NCI-H2227 (cell line): ENCODE data around the gene DEFB124.
"Not testable (repeated sequence)": the region's sequence is repeated elsewhere in the genome, so short reads cannot be mapped to it uniquely, and the experiment has no call there.

ENCODE experiments used
- DNase-seq: peaks from one replicate; lab custom pipeline; 2025; ENCODE audit not compliant: unreplicated experiment; lab: John Stamatoyannopoulos, UW

The DEFB124 gene

DNA sequence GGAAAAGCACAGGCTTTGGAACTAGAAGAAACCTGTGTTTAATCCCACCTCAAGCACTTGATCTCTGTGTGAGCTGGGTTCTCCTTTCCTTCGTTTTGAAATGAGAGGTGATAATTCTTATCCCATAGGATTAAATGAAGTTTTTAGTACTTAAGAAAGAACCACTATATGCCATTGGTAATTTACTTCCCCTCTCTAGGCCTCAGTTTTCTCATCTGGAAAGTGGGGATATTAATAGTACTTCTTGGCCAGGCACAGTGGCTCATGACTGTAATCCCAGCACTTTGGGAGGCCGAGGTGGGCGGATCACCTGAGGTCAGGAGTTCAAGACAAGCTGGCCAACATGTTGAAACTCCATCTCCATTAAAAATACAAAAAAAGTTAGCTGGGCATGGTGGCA is 14.2 kb upstream of the DEFB124 start:
- no peak for DNase-seq

DNA sequence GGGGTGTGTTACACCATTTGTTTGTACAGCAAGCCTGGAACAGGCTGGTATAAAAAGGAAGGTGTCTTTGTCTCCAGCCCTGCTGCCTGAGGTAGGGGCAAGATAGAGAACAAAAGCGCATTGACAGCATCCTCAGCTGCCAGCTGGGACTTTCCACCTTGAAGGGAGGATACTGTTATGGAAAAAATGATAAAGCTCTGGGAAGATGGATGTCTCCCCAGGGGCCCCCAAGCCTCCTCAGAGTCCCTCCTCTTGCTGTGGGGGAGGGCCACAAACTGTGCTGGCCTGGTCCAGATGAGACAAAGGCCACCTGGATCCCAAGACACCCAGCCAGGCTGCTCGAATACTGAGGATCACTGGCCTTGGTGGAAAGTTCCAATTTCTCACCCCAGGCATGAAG is 13.2 kb upstream of the DEFB124 start:
- no peak for DNase-seq

DNA sequence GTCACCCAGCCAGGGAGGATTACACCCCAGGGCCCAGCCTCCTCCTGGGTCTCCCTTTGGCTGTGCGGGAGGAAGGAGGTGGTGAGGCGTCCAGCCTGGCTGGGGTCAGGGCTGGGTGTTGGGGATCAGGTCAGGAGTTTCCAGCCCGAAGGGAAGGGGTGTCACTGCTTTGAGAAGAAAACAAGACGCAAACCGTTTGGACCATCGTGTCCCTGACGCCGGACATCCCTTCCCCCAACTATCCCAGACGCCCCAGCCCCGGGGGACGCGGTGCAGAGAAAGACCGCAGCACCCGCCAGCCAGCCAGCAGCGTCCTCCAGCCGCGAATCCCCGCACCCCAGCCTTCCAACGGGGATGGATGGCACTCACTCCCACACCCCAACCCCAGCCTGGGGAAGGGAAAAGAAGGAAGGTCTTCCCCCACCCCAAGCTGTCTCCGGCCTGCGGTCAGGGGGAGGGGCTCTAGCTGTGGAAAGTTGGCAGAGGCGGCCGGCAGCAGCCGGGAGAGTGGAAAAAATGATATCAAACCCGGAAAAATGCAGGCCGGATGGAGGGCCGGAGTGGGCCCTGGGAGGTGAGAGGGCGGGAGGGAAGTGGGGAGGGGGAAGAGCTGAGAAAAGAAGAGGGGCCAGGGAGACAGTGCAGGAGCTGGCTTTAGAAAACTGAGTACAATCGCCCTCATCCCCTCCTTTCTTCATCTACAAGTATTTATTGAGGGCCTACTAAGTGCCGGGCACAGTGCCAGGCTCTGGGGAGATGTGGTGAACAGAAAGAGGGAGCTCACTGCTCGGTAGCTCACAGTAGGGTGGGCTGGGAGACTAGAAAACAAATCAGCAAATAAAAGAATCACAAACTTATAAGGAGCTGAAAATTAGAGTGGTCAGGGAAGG is 10.8 kb upstream of the DEFB124 start:
- no peak for DNase-seq

DNA sequence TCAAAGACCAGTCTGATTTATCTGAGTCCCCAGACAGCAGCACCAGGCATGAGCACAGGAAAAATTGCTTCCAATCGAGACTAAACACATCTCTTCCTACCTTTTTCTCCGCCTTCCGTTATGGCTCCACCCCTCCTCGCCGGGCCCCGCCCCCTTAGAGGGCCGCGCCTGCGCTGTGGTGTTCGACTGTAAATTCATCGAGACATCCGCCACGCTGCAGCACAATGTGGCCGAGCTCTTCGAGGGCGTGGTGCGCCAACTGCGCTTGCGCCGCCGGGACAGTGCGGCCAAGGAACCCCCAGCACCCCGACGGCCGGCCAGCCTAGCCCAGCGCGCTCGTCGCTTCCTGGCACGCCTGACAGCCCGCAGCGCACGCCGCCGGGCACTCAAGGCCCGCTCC is 9.1 kb upstream of the DEFB124 start:
- DNase-seq: peak; percentile 40

DNA sequence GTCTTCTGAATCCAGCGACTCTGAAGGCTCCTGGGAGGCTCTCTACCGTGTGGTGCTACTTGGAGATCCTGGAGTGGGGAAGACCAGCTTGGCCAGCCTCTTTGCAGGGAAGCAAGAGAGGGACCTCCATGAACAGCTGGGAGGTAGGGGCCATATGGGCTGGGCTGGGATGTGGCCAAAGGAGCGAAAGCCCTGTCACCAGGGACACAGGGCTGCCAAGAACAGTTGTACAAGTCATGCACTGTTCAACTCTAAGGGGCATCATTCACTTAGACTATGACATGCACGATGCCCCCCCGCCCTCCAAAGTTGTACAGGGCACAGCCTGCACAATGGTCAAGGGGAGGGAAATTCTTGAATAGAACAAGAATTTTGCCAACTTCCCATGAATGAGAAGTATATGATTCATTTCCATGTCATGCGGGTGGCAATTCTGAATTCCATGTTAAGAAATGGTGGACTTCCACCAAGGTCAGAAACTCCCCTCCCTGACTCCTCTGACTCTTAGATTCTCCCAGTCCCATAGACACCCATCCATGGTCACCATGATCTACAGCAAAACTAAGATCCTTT is 1.8 kb upstream of the DEFB124 start:
- DNase-seq: no peak

DNA sequence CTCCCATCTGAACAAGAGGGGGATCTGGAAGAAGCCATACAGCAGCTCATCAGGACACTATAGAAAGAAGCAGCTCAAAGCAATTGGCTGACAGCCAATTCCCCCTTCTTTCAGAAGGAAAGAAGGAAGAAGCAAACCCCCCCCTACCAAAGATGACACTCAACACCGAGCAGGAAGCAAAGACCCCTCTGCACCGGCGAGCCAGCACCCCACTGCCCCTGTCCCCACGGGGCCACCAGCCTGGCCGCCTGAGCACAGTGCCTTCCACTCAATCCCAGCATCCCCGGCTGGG is 1.3 kb upstream of the DEFB124 start:
- DNase-seq: peak; percentile 14

DNA sequence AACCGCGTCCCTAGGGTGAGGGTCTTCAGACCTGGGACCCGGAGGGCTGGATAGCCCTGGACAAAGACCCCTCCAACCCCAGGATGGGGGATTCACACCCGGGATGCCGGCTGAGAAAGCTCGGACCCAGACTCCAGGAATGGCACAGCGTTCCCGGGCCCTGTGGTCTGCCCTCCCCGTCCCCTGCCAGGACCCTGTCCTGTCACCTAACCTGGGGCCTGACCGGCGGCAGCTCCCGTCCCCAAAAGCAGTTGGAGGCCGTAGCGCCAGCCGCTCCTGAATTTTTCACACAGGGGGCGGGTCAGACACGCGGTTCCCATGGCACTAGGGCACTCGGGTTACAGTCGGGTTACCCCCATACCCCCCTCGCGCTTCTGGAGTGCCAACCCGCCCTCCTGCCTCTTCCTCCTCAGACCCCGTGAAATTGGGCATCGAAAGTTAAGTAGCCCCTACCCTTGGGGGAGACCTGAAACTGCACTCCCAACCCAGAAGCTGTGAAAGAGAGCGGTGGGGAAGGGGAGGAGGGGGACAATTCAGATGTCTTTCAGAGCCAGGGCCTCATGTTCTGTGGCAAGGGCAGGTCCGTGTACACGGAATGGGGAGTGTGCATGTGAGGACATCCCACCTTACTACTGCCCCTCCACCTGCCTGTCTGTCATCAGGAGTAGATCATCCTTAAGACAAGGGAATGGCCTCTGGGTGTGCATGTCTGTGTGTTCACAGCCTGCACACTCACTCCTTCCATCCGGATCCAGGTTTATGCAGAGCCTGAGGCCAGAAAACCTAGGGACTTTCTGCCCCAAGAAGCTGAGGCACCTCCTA is 756 bp upstream of the DEFB124 start:
- no peak for DNase-seq

DNA sequence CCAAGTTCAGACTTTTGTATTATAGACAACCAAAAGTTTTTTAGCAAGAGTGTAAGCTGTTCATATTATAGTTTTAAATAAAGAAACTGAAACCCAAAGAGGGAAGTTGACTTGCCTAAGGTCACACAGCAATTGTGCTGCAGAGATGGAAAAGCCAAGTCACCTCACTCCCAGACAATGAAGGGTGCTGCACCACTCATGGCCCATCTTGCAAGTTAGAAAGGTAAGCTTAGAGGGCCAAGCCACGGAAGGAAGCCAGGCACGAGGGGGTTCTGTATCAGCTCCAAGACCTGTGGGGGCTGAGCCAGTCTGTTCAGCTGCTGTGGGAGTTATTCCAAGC is 860 bp downstream of the DEFB124 start:
- no peak for DNase-seq

DNA sequence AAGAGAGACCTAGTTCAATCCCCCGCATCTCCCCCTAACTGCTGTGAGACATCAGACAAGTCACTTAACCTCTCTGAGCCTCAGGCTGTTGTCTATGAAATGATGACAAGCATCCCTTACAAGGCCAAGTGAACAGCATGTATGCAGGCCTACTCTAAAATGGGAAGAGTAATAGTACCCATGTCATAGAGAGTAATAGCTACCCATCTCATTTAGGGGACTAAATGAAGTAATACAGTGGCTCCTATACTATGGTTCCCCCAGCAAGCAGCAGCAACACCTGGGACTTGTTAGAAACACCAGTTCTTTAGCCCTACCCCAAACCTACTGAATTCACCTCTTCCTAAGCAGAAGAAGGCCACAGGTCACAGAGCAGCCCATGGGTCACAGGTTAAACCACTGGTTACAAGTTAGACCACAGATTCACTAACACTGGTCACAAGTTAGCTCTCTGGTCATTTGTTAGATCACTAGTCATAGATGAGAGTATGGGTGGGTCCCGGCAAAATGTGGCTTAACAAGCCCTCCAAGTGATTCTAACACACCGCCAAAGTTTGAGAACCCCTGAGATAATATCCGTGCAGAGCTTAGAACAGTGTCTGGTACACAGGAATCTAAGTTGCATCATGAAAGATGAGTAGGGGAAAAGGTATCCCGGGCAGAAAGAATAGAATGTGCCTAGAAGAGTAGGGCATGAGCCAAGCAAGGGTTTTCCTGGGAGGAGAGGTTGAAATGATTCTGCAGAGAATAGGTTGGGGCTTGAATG is 1.4 kb downstream of the DEFB124 start:
- no peak for DNase-seq

DNA sequence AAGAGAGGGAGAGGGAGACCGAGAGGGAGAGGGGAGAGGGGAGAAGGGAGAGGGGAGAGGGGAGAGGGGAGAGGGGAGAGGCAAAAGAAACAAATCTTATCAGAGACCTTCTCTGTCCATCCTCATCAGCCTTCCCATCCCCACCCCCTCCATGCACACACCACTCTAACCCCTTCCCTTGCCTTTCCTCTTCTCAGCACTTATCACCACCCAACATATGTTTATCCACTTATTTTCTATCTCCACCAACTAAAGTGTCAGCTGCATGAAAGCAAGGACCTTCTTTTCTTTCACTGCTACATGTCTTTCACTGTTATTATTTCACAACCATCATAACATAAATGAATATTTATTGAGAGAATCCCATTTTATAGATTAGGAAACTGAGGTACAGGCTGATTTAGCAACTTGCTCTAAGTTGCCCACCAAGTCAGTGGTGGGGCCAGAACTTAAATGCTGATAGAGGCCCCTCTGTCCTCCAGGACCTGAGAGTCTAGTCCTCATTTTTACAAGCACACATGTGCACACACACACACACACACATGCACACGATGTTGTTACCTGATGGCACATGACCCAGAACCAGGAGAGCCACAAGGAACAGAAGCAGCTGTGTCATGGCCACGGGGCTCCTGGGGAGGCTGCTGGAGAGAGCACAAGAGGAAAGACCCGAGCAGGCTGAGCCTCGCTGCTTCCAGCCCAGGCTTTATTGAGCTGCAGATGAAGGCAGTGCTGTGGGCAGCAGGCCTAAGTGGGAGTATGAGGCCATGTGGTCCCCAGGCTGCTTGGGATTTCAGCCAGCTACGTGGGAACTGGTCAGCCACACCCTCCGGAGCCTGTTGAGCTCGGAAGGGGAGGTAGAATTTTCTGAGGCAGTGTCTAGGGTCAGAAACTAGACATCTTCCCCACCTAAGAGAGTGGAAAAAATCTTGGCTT is 2.3 kb downstream of the DEFB124 start:
- no peak for DNase-seq

DNA sequence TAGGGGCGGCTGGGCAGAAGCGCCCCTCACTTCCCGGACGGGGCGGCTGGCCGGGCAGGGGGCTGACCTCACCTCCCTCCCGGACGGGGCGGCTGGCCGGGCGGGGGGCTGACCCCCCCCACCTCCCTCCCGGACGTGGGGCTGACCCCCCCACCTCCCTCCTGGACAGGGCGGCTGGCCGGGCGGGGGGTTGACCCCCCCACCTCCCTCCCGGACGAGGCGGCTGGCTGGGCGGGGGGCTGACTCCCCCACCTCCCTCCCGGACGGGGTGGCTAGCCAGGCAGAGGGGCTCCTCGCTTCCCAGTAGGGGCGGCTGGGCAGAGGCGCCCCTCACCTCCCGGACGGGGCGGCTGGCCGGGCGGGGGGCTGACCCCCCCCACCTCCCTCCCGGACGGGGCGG is 4.0 kb downstream of the DEFB124 start:
- not testable (repeated sequence) for DNase-seq

DNA sequence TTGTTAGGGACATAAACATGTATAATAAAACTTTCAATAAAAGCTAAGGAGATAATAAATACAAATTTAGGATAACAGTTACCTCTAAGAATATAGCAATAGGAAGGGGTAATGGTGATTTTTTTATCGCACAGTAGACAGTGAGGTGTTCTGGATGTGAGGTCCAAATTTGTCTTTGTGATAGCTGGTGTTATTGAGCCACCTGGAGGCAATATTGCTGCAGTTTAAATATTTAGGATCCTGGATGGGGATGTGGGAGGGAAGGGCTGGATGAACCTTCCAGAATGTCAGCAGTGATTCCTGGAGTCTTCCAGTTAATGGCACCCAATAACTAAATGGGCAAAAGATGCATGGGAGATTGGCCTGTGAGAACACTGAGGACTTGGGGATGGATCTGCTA is 20.6 kb downstream of the DEFB124 start:
- DNase-seq: no peak

DNA sequence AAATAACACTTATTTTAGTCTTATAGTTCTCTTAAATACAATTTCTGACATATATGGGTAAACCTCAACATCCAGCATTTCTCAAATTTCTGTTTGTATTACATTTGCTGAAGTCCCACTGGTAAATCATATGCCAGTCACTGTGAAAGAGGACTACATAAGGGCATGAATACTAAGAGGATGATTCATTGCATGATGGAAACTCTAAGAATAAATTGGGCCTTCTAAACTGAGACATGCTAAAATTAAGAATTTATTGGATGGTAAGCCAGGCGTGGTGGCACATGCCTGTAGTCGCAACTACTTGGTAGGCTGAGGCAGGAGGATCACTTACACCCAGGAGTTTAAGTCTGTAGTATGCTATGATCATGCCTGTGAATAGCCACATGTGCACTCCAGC is 22.4 kb downstream of the DEFB124 start:
- DNase-seq: no peak

DNA sequence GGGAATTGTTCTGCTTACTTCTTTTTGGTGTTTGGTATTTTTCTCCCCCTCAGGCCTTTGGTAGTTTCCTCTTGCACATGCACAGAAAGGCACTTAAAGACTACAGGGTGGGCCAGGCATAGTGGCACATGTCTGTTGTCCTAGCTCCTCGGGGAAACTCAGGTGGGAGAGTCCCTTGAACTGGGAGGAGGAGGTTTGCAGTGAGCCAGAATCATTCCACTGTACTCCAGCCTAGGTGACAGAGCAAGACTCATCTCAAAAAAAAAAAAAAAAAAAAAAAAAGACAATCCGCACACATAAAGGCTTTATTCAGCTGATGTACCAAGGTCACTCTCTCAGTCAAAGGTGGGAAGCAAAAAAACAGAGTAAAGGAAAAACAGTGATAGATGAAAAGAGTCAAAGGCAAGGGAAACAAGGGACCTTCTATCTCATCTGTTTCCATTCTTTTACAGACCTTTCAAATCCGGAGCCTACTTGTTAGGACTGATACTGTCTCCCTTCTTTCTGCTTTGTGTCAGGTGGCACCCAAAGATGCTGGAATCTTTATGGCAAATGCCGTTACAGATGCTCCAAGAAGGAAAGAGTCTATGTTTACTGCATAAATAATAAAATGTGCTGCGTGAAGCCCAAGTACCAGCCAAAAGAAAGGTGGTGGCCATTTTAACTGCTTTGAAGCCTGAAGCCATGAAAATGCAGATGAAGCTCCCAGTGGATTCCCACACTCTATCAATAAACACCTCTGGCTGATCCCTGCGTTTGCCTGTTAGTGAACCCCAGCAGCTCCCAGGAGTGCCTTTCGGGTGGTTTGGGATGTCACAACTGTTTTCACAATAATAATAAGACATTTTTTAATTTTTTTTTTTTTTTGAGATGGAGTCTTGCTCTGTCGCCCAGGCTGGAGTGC is 25.2 kb downstream of the DEFB124 start:
- DNase-seq: no peak

DNA sequence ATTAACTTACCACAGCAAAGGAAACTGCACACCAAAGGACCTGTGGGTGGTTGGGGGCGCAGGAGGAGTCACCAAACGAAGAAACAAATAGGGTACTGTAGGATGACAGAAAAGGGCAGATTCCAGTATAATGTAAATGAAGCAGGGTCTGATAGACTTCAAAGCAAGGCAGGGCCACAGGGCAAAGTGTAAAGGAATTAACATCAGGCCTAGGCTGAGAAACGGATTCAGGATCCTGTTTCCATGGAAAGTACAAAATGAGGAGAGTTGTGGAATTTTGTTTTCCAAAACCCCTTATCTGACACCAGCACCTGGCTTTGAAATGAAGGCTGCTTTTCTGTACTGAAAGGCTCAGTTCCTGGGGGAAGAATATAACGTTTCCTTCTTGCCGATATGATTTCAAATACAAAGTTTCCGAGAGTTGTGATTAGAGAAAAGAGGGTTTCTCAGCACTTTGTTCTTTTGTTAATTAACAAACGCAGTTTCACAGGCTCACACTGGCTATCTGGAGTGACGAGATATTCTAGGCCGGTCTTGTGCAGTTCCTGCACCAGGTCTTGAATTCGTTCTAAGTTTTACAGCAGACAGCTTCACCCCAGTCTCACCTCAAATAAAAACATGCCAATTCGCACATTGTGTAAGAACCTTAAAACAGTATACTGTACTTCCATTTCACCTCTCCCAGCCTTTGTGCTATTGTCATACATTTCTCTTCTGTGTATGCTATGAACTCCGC is 28.7 kb downstream of the DEFB124 start:
- DNase-seq: no peak

DNA sequence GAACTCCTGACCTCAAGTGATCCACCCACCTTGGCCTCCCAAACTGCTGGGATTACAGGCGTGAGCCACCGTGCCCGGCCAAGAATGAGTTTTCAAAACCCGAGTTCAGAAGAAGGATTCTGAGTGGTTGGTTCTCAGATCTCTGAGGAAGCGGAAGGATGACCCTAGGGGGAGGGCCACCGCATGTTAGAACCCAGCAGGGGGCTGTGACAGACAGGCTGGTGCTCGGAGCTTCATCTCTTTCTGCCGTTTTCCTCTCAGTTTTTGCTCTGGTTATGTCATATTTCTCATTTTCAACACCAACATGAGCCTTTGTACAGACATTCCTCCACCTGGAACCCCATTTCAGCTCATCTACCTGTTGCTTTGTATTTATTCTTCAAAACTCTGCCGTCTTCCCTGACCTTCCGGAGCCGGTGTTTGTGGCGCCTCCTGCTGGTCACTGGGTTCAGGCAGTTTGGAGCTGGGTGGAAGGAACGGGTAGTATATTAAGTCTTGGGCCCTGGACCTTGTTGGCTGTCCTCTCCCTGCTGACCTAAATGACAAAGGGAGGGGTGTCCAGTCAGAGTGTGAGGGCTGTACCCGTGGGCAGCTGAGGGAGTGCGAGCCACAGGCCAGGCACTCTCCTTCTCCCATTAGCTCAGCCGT is 34.8 kb downstream of the DEFB124 start, which contains the start of gene DEFB123:
Gene DEFB123 (plus strand): TSS at position 621 of the 648 bp plus-strand sequence. CDS start 67 bp downstream, outside the sequence.
- no peak for DNase-seq

DNA sequence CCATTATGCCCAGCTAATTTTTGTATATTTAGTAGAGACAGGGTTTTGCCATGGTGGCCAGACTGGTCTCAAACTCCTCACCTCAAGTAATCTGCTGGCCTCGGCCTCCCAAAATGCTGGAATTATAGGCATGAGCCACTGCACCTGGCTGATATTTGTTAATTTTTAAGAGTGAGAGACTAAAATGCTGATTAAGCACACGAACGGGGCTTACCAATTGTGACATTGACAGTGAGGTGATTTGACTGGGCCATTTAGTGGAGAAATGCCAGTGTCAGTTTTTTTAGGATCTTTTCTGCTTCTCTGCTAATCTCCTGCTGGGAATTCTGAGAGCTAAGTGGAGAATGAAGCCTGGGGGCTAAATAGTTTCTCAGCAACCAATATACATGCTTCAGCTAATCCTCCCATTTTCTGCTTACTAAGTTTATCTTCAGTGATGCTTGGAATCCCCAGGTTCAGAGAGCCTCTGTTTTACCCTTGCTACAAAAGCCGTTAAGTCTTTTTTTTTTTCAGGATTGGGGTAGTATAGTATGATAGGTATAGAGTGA is 44.3 kb downstream of the DEFB124 start:
- no peak for DNase-seq

DNA sequence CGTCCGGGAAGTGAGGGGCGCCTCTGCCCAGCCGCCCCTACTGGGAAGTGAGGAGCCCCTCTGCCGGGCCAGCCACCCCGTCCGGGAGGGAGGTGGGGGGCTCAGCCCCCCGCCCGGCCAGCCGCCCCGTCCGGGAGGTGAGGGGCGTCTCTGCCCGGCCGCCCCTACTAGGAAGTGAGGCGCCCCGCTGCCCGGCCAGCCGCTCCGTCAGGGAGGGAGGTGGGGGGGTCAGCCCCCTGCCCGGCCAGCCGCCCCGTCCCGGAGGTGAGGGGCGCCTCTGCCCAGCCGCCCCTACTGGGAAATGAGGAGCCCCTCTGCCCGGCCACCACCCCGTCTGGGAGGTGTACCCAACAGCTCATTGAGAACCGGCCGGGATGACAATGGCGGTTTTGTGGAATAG is 47.4 kb downstream of the DEFB124 start:
- DNase-seq: not testable (repeated sequence)
